Activated naive CD8-positive, alpha-beta T cell treated with anti-CD3 and anti-CD28 coated beads, Interleukin-2, amount 50 U/mL, for 24 hours (primary cell): ENCODE measurements around the gene CHRNA4.
A peak's percentile ranks its signal among the peaks of the same experiment; 100 is the strongest.
"Not testable (repeated sequence)": the region's sequence is repeated elsewhere in the genome, so short reads cannot be mapped to it uniquely, and the experiment has no call there.

Source experiments
- ATAC-seq: fragments of 150-1000 bp; cut with Tn5 transposase; one replicate; pipeline ENCODE4 v1.10.0; 2021
- DNase-seq: peaks from one replicate; pipeline ENCODE4 v3.0.0; 2021
- H3K27ac Mint-ChIP-seq: one replicate; pipeline ENCODE4 v1.8.0; 2021; ENCODE audit warnings: mild to moderate bottlenecking, mixed read lengths
- H3K27me3 Mint-ChIP-seq: one replicate; pipeline ENCODE4 v1.8.0; 2021; ENCODE audit warnings: mixed read lengths
- H3K36me3 Mint-ChIP-seq: one replicate; pipeline ENCODE4 v1.8.0; 2021; ENCODE audit warnings: low read depth, mixed read lengths
- H3K4me1 Mint-ChIP-seq: one replicate; pipeline ENCODE4 v1.8.0; 2021; ENCODE audit warnings: mixed read lengths
- H3K4me3 Mint-ChIP-seq: one replicate; pipeline ENCODE4 v1.8.0; 2021; ENCODE audit warnings: mild to moderate bottlenecking, moderate library complexity, mixed read lengths
- H3K9me3 Mint-ChIP-seq: one replicate; pipeline ENCODE4 v1.8.0; 2021; ENCODE audit warnings: mixed read lengths

The CHRNA4 gene

DNA sequence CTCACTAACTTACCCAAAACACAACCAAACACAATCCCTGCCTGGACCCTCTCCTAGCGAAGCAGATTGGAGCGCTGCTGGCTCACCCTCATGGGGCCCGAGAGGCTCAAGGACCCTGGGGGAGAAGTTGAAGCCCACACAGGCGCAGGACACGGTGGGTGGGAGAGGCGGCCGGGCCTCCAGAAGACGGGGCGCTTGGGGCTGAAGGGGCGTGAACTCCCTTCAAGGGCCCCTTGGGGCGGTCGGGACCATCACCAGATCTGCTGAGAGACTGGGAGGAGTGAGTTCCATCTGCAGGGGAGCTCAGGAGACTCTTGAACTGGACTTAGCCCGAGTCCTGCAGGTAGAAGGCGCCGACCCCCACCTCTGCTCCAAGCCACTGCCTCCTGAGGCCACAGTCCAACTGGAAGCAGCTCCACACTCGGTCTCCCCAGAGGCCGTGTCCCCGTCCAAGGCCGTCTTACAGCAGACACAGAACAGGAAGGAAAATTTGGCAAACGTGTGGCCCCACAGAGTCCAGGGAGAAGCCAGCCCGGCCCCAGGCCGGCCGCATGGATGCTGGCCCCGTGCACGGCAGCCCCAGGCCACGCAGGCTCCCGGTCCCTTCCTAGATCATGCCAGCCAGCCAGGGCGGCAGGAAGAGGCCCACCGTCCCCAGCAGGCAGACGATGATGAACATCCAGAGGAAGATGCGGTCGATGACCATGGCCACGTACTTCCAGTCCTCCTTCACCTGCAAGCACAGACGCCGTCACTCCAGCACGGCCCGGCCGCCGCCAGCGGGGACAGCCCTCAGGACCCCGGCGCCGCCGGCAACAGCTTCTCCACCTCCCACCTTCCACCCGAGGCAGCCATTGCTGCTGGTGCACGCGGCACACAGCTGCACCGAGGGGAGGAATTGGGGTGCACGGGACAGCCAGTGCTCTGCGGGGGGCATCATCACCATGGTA lies 14.7 kb downstream of the CHRNA4 start:
- Mint-ChIP-seq H3K36me3 (no peaks in the 10 kb centered on the region), H3K4me3 (no peak overlapping the region), H3K9me3 (peaks cover 11% of the 10 kb centered on the region), H3K4me1 (no peaks in the 10 kb centered on the region), H3K27me3 (peaks cover 4% of the 10 kb centered on the region), H3K27ac (no peak overlapping the region)
- no peak for DNase-seq
- ATAC-seq: no peak

DNA sequence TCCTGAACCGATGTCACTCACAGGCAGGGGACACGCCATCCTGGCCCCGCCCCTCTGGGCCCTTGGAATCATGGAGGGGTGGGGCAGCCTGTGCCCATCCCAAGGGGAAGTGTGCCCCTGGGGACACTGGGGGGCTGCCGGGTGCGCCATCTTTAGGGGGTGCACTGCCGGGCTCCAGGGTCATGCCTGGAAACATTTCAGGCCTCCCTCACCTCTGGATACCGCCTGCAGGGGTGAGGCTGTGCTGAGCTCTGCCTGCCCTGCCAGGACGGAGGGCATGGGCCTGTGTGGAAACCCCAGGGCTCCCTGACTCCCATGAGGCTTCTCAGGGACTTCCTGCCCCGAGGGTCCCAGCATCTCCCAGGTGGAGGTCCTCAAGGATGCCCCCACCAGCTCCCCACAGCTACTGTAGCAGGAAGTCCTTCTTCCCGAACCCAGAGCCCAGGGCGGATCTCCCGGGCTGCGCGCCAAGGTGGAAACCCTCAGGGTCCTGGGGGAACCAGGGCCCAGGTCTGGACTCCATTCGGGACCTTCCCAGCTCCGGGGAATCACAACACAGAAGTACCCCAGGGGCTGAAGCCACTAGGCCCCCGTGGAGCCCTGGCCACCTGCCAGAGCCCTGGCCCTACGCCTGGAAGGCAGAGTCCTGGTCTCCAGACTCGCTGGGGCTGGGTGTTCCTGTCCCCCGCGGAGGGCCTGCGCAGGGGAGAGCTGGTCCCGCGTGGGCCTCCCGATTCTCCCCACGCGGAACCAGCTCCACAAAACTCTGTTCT lies 15.6 kb downstream of the CHRNA4 start:
- H3K4me3 Mint-ChIP-seq: no peak overlapping the region
- H3K27me3 Mint-ChIP-seq: peaks cover 4% of the 10 kb centered on the region
- H3K36me3 Mint-ChIP-seq: no peaks in the 10 kb centered on the region

DNA sequence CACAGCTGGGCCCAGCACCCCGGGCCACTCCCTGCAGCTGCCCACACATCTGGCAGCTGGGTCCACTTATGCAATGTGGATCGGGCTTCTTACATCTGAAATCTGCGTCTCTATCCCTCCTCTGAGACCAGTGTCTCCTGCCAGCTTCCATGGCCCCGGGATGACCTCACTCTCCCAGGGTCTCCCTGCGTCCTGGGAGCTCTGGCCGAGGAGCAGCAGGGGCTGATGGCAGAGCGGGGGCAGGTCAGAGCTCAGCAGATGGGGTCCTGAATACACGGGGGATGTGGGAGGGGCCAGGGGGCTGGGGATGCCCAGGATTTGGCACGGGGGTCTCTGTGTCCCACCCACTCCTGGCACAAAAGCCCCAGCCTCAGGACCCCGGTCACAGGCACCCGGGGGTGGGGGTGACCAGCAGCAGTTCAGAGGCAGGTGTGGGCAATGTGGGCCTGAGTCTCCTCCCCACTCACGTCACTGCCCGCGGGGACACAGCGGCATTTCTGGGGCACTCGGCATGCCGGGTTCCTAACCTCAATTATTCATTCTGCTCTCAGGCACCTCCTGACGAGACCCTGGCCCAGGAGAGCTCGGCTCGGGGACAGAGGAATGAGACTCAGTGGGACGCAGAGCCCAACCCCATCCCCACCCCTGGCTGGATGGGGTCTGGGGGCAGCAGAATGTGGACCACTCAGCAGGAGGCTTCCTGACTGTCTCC lies 16.4 kb downstream of the CHRNA4 start:
- Mint-ChIP-seq H3K36me3 (no peaks in the 10 kb centered on the region), H3K27me3 (peaks cover 4% of the 10 kb centered on the region)
- no peak for DNase-seq

More for the DNA sequence above, 15.6 kb downstream of the CHRNA4 start:
- no peak for ATAC-seq
- H3K4me1 Mint-ChIP-seq: no peaks in the 10 kb centered on the region
- no peak overlapping the region for H3K27ac Mint-ChIP-seq
- peaks cover 4% of the 10 kb centered on the region for H3K9me3 Mint-ChIP-seq
- DNase-seq: no peak

DNA sequence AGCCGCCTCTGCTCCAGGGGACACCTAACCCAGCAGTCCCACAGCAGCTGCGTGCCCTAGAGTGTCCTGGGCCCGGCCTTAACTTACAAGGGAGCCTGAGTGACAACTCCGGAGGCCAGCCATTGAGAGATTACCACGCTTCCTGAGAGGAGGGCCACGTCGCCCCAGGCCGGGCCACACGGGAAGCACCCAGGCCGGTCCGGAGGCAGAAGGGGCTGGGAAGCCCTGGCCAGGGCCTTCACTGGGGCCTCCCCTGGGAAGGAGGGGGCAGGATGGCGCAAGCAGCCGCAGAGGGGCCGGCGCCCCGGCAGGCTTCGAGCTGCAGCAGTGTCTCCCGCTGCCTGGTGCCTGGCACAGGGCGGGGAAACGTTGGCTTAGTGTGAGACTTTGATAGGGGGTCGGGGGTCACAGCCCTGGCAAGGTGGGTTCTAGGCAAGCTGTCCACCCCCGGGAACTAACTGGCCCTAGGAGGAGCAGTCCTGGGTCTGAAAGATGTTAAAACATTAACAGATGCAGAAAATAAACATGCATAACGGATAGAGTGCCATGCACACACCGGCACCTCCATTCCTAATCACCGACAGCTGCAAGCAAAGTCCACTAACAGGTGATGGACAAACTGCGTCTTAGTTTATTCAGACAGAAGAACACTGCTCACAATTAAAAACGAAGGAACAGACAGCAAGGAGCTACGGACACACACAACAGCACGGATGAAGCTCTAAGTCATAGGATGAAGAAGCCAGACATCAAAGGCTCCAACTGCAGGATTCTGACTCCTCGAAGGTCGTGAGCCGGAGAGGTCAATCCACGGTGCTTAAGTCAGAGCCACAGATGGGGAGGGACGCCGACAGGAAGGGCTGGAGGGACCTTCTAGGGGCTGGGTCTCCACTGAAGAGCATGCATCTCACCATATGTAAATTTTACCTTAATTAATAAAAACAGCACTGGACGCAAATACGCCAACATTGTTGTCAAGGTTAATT lies 17.4 kb downstream of the CHRNA4 start:
- Mint-ChIP-seq H3K4me3 (no peak overlapping the region), H3K4me1 (no peaks in the 10 kb centered on the region), H3K36me3 (no peaks in the 10 kb centered on the region), H3K27me3 (peaks cover 4% of the 10 kb centered on the region), H3K27ac (no peak overlapping the region), H3K9me3 (peaks cover 14% of the 10 kb centered on the region)
- ATAC-seq (no peak), DNase-seq (no peak)

More for the DNA sequence above, 16.4 kb downstream of the CHRNA4 start:
- Mint-ChIP-seq H3K4me3 (no peak overlapping the region), H3K4me1 (no peaks in the 10 kb centered on the region), H3K9me3 (peaks cover 6% of the 10 kb centered on the region), H3K27ac (no peak overlapping the region)
- no peak for ATAC-seq

GRCh38 chr20:63342561-63343459 lies 18.3 kb downstream of the CHRNA4 start:
- Mint-ChIP-seq H3K9me3 (peaks cover 14% of the 10 kb centered on the region), H3K27ac (no peak overlapping the region), H3K4me1 (no peaks in the 10 kb centered on the region), H3K36me3 (no peaks in the 10 kb centered on the region), H3K4me3 (no peak overlapping the region), H3K27me3 (peaks cover 12% of the 10 kb centered on the region)
- DNase-seq (no peak), ATAC-seq (no peak)

- not testable (repeated sequence) for H3K4me3 Mint-ChIP-seq, ATAC-seq, H3K4me1 Mint-ChIP-seq, DNase-seq, H3K36me3 Mint-ChIP-seq
- peak overlapping the region; percentile 19 for H3K27ac Mint-ChIP-seq
- peaks cover 14% of the 10 kb centered on the region for H3K9me3 Mint-ChIP-seq
- H3K27me3 Mint-ChIP-seq: peaks cover 28% of the 10 kb centered on the region
These were observed 20.9 kb downstream of the CHRNA4 start for GRCh38 chr20:63340158-63340688.

DNA sequence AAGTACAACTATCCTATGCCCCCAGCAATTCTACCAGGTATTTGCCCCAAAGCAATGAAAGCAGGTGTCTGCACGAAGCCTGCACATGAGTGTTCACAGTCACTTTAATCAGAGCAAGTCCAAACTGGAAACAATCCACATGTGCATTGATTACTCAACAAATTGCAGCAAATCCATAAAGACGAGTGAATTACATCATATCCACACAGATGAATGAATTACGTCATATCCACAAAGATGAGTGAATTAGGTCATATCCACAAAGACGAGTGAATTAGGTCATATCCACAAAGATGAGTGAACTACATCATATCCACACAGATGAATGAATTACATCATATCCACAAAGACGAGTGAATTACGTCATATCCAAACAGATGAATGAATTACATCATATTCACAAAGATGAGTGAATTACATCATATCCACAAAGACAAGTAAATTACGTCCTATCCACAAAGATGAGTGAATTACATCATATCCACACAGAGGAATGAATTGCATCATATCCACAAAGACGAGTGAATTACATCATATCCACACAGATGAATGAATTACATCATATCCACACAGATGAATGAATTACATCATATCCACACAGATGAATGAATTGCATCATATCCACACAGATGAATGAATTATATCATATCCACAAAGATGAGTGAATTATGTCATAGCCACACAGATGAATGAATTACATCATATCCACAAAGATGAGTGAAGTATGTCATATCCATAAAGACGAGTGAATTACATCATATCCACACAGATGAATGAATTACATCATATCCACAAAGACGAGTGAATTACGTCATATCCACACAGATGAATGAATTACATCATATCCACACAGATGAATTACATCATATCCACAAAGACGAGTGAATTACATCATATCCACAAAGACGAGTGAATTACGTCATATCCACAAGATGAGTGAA lies 21.7 kb downstream of the CHRNA4 start:
- peaks cover 30% of the 10 kb centered on the region for H3K27me3 Mint-ChIP-seq
- H3K4me1 Mint-ChIP-seq, H3K4me3 Mint-ChIP-seq, ATAC-seq, DNase-seq, H3K36me3 Mint-ChIP-seq: not testable (repeated sequence)
- peak overlapping the region; percentile 11 for H3K27ac Mint-ChIP-seq
- H3K9me3 Mint-ChIP-seq: peaks cover 14% of the 10 kb centered on the region

DNA sequence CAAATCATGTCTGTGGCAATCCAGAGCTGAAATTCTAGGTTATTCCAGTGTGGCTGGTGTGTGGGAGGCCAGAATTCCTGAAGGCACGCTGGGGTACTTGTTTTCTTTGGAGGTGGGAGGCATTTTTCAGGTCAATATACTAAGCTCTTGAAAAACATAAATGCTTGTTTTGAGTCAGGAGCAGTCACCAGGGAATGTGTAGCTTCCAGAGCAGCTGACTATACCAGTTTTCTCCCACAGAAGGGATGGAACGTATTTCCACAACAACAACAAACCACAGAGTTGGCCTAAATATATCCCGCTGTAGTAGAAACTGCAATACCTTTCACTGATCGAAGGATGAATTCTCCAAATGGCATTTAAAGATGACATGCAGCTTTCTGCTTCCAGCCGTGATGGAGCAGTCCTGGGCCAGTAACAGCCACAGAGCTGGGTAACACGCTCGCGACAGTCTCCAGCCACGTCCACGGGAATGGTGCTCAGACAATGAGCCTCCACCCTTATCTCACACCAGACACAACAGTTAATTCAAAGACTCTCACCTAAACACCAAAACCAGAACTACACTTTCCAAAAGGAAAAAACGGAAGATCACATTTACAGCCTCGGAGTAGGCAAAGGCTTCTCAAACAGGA lies 23.2 kb downstream of the CHRNA4 start:
- Mint-ChIP-seq H3K4me1 (no peaks in the 10 kb centered on the region), H3K36me3 (no peaks in the 10 kb centered on the region), H3K9me3 (peaks cover 14% of the 10 kb centered on the region), H3K4me3 (no peak overlapping the region), H3K27ac (no peak overlapping the region), H3K27me3 (peaks cover 29% of the 10 kb centered on the region)
- ATAC-seq: no peak
- DNase-seq: no peak

DNA sequence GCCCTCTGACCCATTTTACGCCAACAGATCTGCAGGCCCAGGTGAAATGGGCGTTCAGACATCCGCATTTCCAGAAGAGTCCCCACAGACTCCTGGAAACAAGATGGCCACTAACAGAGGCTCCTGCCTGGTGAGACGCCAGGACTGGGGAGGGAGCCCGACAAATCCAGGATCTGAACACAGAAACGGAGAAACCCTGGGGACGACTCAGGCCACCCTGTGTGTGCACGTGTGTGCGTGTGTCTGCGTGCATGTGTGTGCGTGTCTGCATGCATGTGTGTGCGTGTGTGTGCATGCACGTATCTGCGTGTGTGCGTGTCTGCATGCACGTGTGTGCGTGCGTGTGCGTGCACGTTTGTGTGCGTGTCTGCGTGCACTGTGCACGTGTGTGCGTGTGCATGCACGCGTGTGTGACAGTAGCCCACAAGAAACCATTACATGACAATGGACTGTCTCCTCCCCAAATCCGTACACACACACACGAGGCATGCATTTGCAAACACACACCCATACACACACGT lies 24.9 kb downstream of the CHRNA4 start:
- Mint-ChIP-seq H3K4me1 (no peaks in the 10 kb centered on the region), H3K4me3 (no peak overlapping the region), H3K27ac (no peak overlapping the region), H3K9me3 (peaks cover 23% of the 10 kb centered on the region), H3K27me3 (peaks cover 35% of the 10 kb centered on the region), H3K36me3 (no peaks in the 10 kb centered on the region)
- no peak for ATAC-seq
- no peak for DNase-seq

GRCh38 chr20:63335711-63336110 lies 25.4 kb downstream of the CHRNA4 start:
- DNase-seq: no peak
- H3K27ac Mint-ChIP-seq: no peak overlapping the region
- peaks cover 35% of the 10 kb centered on the region for H3K27me3 Mint-ChIP-seq
- H3K4me3 Mint-ChIP-seq: no peak overlapping the region
- H3K9me3 Mint-ChIP-seq: peaks cover 23% of the 10 kb centered on the region
- no peaks in the 10 kb centered on the region for H3K36me3 Mint-ChIP-seq
- no peaks in the 10 kb centered on the region for H3K4me1 Mint-ChIP-seq
- ATAC-seq: no peak

- not testable (repeated sequence) for H3K4me1 Mint-ChIP-seq, ATAC-seq, H3K27ac Mint-ChIP-seq, H3K4me3 Mint-ChIP-seq, H3K36me3 Mint-ChIP-seq, DNase-seq
- H3K9me3 Mint-ChIP-seq: peaks cover 20% of the 10 kb centered on the region
- peaks cover 35% of the 10 kb centered on the region for H3K27me3 Mint-ChIP-seq
These were observed 26.1 kb downstream of the CHRNA4 start for GRCh38 chr20:63335060-63335459.
